Small intestine (tissue), 7 donors: ENCODE results near the gene ZNF32. TPM values are rescaled to one million over a fixed set of nuclear protein-coding genes. Genes with fewer than 3 reads are reported as not detected.
"Not testable (repeated sequence)": the region's sequence is repeated elsewhere in the genome, so short reads cannot be mapped to it uniquely, and the experiment has no call there.

Experiments
- DNase-seq, 2 donors: peaks; one replicate each; pipeline versions ENCODE4 v3.0.0 to v3.0.0-alpha.2; 2013
- FAIRE-seq: peaks from 2 replicates; lab custom pipeline; 2012; peaks lifted over from hg19 to GRCh38; lab: Jason Lieb, UNC
- H3K27ac ChIP-seq, 3 donors: one replicate each; pipeline ENCODE4 v1.5.1; 2013; ENCODE audit warnings: low read length in 2 of 3, mild to moderate bottlenecking in 2 of 3, control low read depth in 1 of 3, inconsistent platforms in 1 of 3, low read depth in 1 of 3, moderate library complexity in 1 of 3
- H3K27me3 ChIP-seq, 3 donors: one replicate each; pipeline ENCODE4 v1.6.1; 2013; ENCODE audit warnings: low read length in 3 of 3, inconsistent platforms in 1 of 3; ENCODE audit not compliant: control insufficient read depth in 3 of 3, insufficient read depth in 3 of 3
- H3K36me3 ChIP-seq, 3 donors: one replicate each; pipeline ENCODE4 v1.6.1; 2013; ENCODE audit warnings: low read length in 3 of 3, inconsistent platforms in 1 of 3, low read depth in 1 of 3, mild to moderate bottlenecking in 1 of 3, moderate library complexity in 1 of 3; ENCODE audit not compliant: control insufficient read depth in 3 of 3, insufficient read depth in 2 of 3
- H3K4me1 ChIP-seq, 3 donors: one replicate each; pipeline ENCODE4 v1.6.1; 2013; ENCODE audit warnings: low read length in 2 of 3, inconsistent platforms in 1 of 3, low read depth in 1 of 3, mild to moderate bottlenecking in 1 of 3, moderate library complexity in 1 of 3; ENCODE audit not compliant: control insufficient read depth in 3 of 3, insufficient read depth in 2 of 3
- H3K4me3 ChIP-seq, 3 donors: one replicate each; pipeline ENCODE4 v1.5.1; 2013; ENCODE audit warnings: low read length in 3 of 3, control low read depth in 1 of 3, inconsistent platforms in 1 of 3, low read depth in 1 of 3, mild to moderate bottlenecking in 1 of 3, moderate library complexity in 1 of 3
- H3K9me3 ChIP-seq, 2 donors: one replicate each; pipeline ENCODE4 v1.6.1; 2013; ENCODE audit warnings: low read depth in 1 of 2, low read length in 1 of 2; ENCODE audit not compliant: control insufficient read depth in 2 of 2, insufficient read depth in 1 of 2
- WGBS, 3 donors: extraction: QIAGEN DNeasy Blood & Tissue Kit; methylation state at CpG; one replicate each; pipeline ENCODE4 v1.1.7; 2013; 5-methylcytosine and 5-hydroxymethylcytosine counted together
- polyA plus RNA-seq, 4 donors: library from polyadenylated mRNA; stranded (reverse) in 3 of 4; unstranded in 1 of 4; fragments of 200-250 nt in 3 of 4; fragments of 120-200 nt in 1 of 4; gene quantifications; one replicate each; pipeline versions ENCODE4 v1.2.1 to v1.2.3, GENCODE V29; 2013
- donor health status: healthy with polysubstance abuse.
- donor health status: control.
- donor health status: control.
- donor health status: Bipolar disorder and iron deficiency.
- donor health status: healthy.

ZNF32 gene
- polyA plus RNA-seq, 4 donors, result 23.5 to 31.1 (median 29.0) TPM

DNA sequence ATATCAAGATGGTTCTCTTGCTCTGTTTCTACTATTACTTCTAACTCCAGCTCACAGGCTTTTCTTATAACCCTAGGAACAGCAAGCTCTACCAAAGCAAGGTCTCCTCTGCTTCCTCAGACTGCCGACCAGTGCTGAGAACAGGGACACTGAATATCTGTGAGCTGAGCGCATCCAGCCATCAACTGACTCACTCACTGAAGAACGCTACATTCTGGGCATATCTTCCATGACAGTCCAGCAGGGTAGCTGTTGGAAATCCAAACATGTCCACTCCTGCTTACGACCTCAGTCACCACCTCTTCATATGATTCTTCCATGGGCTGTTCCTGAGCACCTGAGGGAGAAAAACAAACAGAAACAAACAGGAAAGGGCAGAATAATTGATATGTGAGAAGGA is 2.8 kb downstream of the ZNF32 start:
- DNase-seq (no peak), FAIRE-seq (no peak)
- H3K36me3 ChIP-seq, result peaks cover 9 to 10% (median 10%) of the 10 kb centered on the region in 3 donors
- H3K9me3 ChIP-seq, result peaks cover 5 to 52% of the 10 kb centered on the region in 2 donors
- H3K27ac ChIP-seq, result no peak overlapping the region
- H3K4me3 ChIP-seq, result no peak overlapping the region
- 96 to 99% (median 98%) methylated on average over 4 of the region's 4 CpGs for WGBS, 3 donors
- no peaks in the 10 kb centered on the region for H3K4me1 ChIP-seq
- no peaks in the 10 kb centered on the region for H3K27me3 ChIP-seq

- Histone ChIP-seq H3K36me3 (peaks cover 9 to 10% (median 10%) of the 10 kb centered on the region in 3 donors), H3K9me3 (peaks cover 5 to 57% of the 10 kb centered on the region in 2 donors), H3K27me3 (no peaks in the 10 kb centered on the region), H3K4me1 (no peaks in the 10 kb centered on the region), H3K4me3 (no peak overlapping the region), H3K27ac (no peak overlapping the region)
- WGBS, 3 donors, result 96 to 99% (median 97%) methylated on average over 8 of the region's 8 CpGs
- FAIRE-seq (no peak), DNase-seq (no peak)
Measured at GRCh38 chr10:43644252-43644651, 4.4 kb downstream of the ZNF32 start.

DNA sequence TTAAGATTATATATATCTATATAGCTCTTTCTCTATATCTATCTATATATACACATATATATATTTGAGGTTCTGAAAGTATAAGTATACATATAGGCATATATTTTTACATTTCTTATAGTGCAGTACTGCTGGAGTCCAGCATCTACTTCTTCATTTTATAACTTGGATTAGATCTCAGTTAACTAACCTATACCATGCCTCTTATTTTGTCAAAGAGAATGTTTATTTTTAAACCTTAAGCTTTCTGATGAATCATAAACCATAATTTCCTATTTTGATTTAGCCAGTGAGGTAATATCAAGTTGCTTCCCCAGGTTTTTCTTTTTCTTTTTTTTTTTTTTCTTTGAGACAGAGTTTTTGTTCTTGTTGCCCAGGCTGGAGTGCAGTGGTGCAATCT is 8.1 kb downstream of the ZNF32 start:
- peaks cover 5 to 35% of the 10 kb centered on the region in 2 donors for H3K9me3 ChIP-seq

GRCh38 chr10:43635816-43636215 is 12.9 kb downstream of the ZNF32 start:
- H3K4me3 ChIP-seq, DNase-seq, H3K9me3 ChIP-seq, H3K27me3 ChIP-seq, H3K27ac ChIP-seq, FAIRE-seq, H3K36me3 ChIP-seq, H3K4me1 ChIP-seq: not testable (repeated sequence)
- 48 to 66% (median 55%) methylated on average over 1 of the region's 1 CpG for WGBS, 3 donors

More for the DNA sequence above, 8.1 kb downstream of the ZNF32 start:
- Histone ChIP-seq H3K27ac (no peak overlapping the region), H3K36me3 (peaks cover 7 to 10% (median 9%) of the 10 kb centered on the region in 3 donors), H3K27me3 (no peaks in the 10 kb centered on the region), H3K4me1 (no peaks in the 10 kb centered on the region), H3K4me3 (no peak overlapping the region)
- DNase-seq (no peak), FAIRE-seq (no peak)

- FAIRE-seq (no peak), DNase-seq (no peak)
- Histone ChIP-seq H3K4me3 (no peak overlapping the region), H3K27me3 (no peaks in the 10 kb centered on the region), H3K4me1 (no peaks in the 10 kb centered on the region), H3K9me3 (no peaks in the 10 kb centered on the region), H3K36me3 (no peaks in the 10 kb centered on the region), H3K27ac (no peak overlapping the region)
- 82 to 94% (median 84%) methylated on average over 4 of the region's 4 CpGs for WGBS, 3 donors
Measured at GRCh38 chr10:43628956-43629355, 19.7 kb downstream of the ZNF32 start.

- no peak for FAIRE-seq
- DNase-seq, result no peak
- no peaks in the 10 kb centered on the region for H3K36me3 ChIP-seq
- H3K27me3 ChIP-seq, result no peaks in the 10 kb centered on the region
- H3K9me3 ChIP-seq, result no peaks in the 10 kb centered on the region
- 40 to 48% (median 47%) methylated on average over 1 of the region's 1 CpG for WGBS, 3 donors
- H3K27ac ChIP-seq, result no peak overlapping the region
- no peaks in the 10 kb centered on the region for H3K4me1 ChIP-seq
- H3K4me3 ChIP-seq, result no peak overlapping the region
Measured at GRCh38 chr10:43627942-43628341, 20.7 kb downstream of the ZNF32 start.

- Histone ChIP-seq H3K27me3 (no peaks in the 10 kb centered on the region), H3K9me3 (peaks cover 0 to 12% of the 10 kb centered on the region in 2 donors), H3K4me1 (no peaks in the 10 kb centered on the region), H3K4me3 (no peak overlapping the region), H3K27ac (no peak overlapping the region), H3K36me3 (no peaks in the 10 kb centered on the region)
- 41 to 58% (median 51%) methylated on average over 3 of the region's 3 CpGs for WGBS, 3 donors
- FAIRE-seq, result no peak
- DNase-seq, result peak; percentile 16 to 37
Measured at GRCh38 chr10:43623351-43623750, 25.3 kb downstream of the ZNF32 start.

GRCh38 chr10:43622038-43622437 is 26.6 kb downstream of the ZNF32 start:
- FAIRE-seq (no peak), DNase-seq (no peak)
- no peak overlapping the region for H3K4me3 ChIP-seq
- no peaks in the 10 kb centered on the region for H3K36me3 ChIP-seq
- H3K4me1 ChIP-seq, result no peaks in the 10 kb centered on the region
- H3K9me3 ChIP-seq, result peaks cover 0 to 23% of the 10 kb centered on the region in 2 donors
- H3K27me3 ChIP-seq, result no peaks in the 10 kb centered on the region
- 39 to 66% (median 62%) methylated on average over 2 of the region's 2 CpGs for WGBS, 3 donors
- H3K27ac ChIP-seq, result no peak overlapping the region

DNA sequence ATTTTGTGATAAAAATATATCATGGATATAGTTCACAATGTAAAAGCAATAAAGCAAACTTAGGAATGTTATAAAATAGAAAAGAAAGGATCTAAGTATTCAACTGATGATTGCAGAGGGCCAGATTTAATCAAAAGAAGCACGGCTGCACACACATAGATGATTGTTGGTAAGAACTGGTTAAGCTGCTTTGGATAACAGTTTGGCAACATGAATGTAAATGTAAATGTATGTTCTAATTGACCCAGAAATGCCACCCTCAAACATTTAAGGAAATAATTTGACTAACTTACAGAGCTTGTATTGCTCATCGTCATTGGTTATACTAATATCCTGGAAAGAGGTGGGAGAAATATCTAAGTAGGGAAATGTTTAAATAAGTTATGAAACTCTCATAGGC is 29.3 kb downstream of the ZNF32 start:
- Histone ChIP-seq H3K27ac (no peak overlapping the region), H3K4me1 (no peaks in the 10 kb centered on the region), H3K9me3 (peaks cover 0 to 40% of the 10 kb centered on the region in 2 donors), H3K27me3 (no peaks in the 10 kb centered on the region), H3K36me3 (peaks cover 5 to 9% (median 7%) of the 10 kb centered on the region in 3 donors), H3K4me3 (no peak overlapping the region)
- no peak for DNase-seq
- 90 to 95% (median 94%) methylated on average over 2 of the region's 2 CpGs for WGBS, 3 donors
- no peak for FAIRE-seq
